ENCODE measurements around the gene ZNF578.
"Not testable (repeated sequence)": the region's sequence is repeated elsewhere in the genome, so short reads cannot be mapped to it uniquely, and the experiment has no call there.

The ZNF578 gene

GRCh38 chr19:52453324-52454094 lies at the start of gene ZNF578:
TSS of gene ZNF578 (plus strand) at chr19:52453553. CDS start at chr19:52501846, 48,293 bp downstream.
- DNase-seq = peak; percentile 71

- no peak for DNase-seq
These were observed 43.1 kb upstream of the ZNF578 start for GRCh38 chr19:52410276-52410675.

- no peak for DNase-seq
These were observed 37.6 kb upstream of the ZNF578 start for GRCh38 chr19:52415711-52416110.

GRCh38 chr19:52428937-52429336 lies 24.4 kb upstream of the ZNF578 start, which contains the start of gene ZNF534:
TSS of gene ZNF534 (plus strand) at chr19:52429148. CDS start at chr19:52431475, 2,327 bp downstream.
- no peak for DNase-seq

GRCh38 chr19:52442179-52442578 lies 11.2 kb upstream of the ZNF578 start:
- DNase-seq = no peak

GRCh38 chr19:52444506-52444905 lies 8.8 kb upstream of the ZNF578 start:
- DNase-seq = no peak

GRCh38 chr19:52451241-52451640 lies 2.1 kb upstream of the ZNF578 start:
- no peak for DNase-seq

- no peak for DNase-seq
These were observed 11.6 kb downstream of the ZNF578 start for GRCh38 chr19:52464798-52465470.

GRCh38 chr19:52473655-52474350 lies 20.4 kb downstream of the ZNF578 start:
- DNase-seq = no peak

GRCh38 chr19:52474351-52475127 lies 21.2 kb downstream of the ZNF578 start:
- no peak for DNase-seq

- not testable (repeated sequence) for DNase-seq
These were observed 30.9 kb downstream of the ZNF578 start for GRCh38 chr19:52484111-52484743.

- DNase-seq = not testable (repeated sequence)
These were observed 31.7 kb downstream of the ZNF578 start for GRCh38 chr19:52485064-52485463.

- not testable (repeated sequence) for DNase-seq
These were observed 32.3 kb downstream of the ZNF578 start for GRCh38 chr19:52485561-52486240.

- peak; percentile 0 for DNase-seq
These were observed 39.0 kb downstream of the ZNF578 start for GRCh38 chr19:52492201-52492993.

- DNase-seq = no peak
These were observed 39.7 kb downstream of the ZNF578 start for GRCh38 chr19:52492994-52493470.

GRCh38 chr19:52494518-52494917 lies 41.2 kb downstream of the ZNF578 start:
- no peak for DNase-seq

- no peak for DNase-seq
These were observed 45.2 kb downstream of the ZNF578 start for GRCh38 chr19:52498571-52498970.

- DNase-seq = not testable (repeated sequence)
These were observed 47.1 kb downstream of the ZNF578 start for GRCh38 chr19:52500474-52500873.

GRCh38 chr19:52500991-52501390 lies 47.6 kb downstream of the ZNF578 start:
- DNase-seq = not testable (repeated sequence)

- no peak for DNase-seq
These were observed 53.9 kb downstream of the ZNF578 start for GRCh38 chr19:52507266-52507665.

- DNase-seq = no peak
These were observed 62.8 kb downstream of the ZNF578 start for GRCh38 chr19:52516191-52516590.
